T-helper 1 cell (primary cell): ENCODE measurements around the gene PKD1L1.
"Not testable (repeated sequence)": the region's sequence is repeated elsewhere in the genome, so short reads cannot be mapped to it uniquely, and the experiment has no call there.

Experiments
- DNase-seq, 5 donors: peaks; one replicate each; pipeline ENCODE4 v3.0.0-alpha.2; 2012 to 2020

PKD1L1 gene

GRCh38 chr7:47937065-47937687 is 11.1 kb downstream of the PKD1L1 start:
- DNase-seq, result peak in 1 of 5 donors; percentile 39

- no peak for DNase-seq
These were observed 11.9 kb downstream of the PKD1L1 start for GRCh38 chr7:47936323-47936722.

GRCh38 chr7:47935336-47935735 is 12.9 kb downstream of the PKD1L1 start:
- DNase-seq, result no peak

- DNase-seq, result no peak
These were observed 13.4 kb downstream of the PKD1L1 start for GRCh38 chr7:47934831-47935230.

GRCh38 chr7:47933215-47933614 is 15.1 kb downstream of the PKD1L1 start:
- DNase-seq, result no peak

GRCh38 chr7:47932466-47933037 is 15.7 kb downstream of the PKD1L1 start:
- no peak for DNase-seq

- no peak for DNase-seq
These were observed 16.2 kb downstream of the PKD1L1 start for GRCh38 chr7:47932016-47932415.

GRCh38 chr7:47931005-47932004 is 17.0 kb downstream of the PKD1L1 start:
- DNase-seq, result no peak

GRCh38 chr7:47924266-47924665 is 24.0 kb downstream of the PKD1L1 start:
- no peak for DNase-seq

GRCh38 chr7:47923081-47923875 is 25.0 kb downstream of the PKD1L1 start:
- not testable (repeated sequence) for DNase-seq

GRCh38 chr7:47916514-47916913 is 31.8 kb downstream of the PKD1L1 start:
- DNase-seq, result not testable (repeated sequence)

GRCh38 chr7:47915616-47915976 is 32.7 kb downstream of the PKD1L1 start:
- DNase-seq, result no peak

- no peak for DNase-seq
These were observed 33.3 kb downstream of the PKD1L1 start for GRCh38 chr7:47914717-47915615.

- DNase-seq, result no peak
These were observed 35.9 kb downstream of the PKD1L1 start for GRCh38 chr7:47912332-47912731.

GRCh38 chr7:47908720-47909119 is 39.5 kb downstream of the PKD1L1 start:
- DNase-seq, result no peak

- DNase-seq, result no peak
These were observed 40.2 kb downstream of the PKD1L1 start for GRCh38 chr7:47907981-47908616.

GRCh38 chr7:47906883-47907282 is 41.4 kb downstream of the PKD1L1 start:
- no peak for DNase-seq

- DNase-seq, result no peak
These were observed 43.0 kb downstream of the PKD1L1 start for GRCh38 chr7:47905076-47905920.

- DNase-seq, result no peak
These were observed 46.3 kb downstream of the PKD1L1 start for GRCh38 chr7:47902013-47902412.

GRCh38 chr7:47901542-47901941 is 46.7 kb downstream of the PKD1L1 start:
- DNase-seq, result no peak
